Activated CD4-positive, alpha-beta T cell treated with anti-CD3 and anti-CD28 coated beads, Interleukin-2, amount 50 U/mL, for 1 hour (primary cell): ENCODE measurements around the gene USP25.
A peak's percentile ranks its signal among the peaks of the same experiment; 100 is the strongest.

Experiments used
- DNase-seq: peaks from one replicate; pipeline ENCODE4 v3.0.0-alpha.2; 2020

The USP25 gene, protein sequence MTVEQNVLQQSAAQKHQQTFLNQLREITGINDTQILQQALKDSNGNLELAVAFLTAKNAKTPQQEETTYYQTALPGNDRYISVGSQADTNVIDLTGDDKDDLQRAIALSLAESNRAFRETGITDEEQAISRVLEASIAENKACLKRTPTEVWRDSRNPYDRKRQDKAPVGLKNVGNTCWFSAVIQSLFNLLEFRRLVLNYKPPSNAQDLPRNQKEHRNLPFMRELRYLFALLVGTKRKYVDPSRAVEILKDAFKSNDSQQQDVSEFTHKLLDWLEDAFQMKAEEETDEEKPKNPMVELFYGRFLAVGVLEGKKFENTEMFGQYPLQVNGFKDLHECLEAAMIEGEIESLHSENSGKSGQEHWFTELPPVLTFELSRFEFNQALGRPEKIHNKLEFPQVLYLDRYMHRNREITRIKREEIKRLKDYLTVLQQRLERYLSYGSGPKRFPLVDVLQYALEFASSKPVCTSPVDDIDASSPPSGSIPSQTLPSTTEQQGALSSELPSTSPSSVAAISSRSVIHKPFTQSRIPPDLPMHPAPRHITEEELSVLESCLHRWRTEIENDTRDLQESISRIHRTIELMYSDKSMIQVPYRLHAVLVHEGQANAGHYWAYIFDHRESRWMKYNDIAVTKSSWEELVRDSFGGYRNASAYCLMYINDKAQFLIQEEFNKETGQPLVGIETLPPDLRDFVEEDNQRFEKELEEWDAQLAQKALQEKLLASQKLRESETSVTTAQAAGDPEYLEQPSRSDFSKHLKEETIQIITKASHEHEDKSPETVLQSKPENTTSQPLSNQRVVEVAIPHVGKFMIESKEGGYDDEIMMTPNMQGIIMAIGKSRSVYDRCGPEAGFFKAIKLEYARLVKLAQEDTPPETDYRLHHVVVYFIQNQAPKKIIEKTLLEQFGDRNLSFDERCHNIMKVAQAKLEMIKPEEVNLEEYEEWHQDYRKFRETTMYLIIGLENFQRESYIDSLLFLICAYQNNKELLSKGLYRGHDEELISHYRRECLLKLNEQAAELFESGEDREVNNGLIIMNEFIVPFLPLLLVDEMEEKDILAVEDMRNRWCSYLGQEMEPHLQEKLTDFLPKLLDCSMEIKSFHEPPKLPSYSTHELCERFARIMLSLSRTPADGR

DNA sequence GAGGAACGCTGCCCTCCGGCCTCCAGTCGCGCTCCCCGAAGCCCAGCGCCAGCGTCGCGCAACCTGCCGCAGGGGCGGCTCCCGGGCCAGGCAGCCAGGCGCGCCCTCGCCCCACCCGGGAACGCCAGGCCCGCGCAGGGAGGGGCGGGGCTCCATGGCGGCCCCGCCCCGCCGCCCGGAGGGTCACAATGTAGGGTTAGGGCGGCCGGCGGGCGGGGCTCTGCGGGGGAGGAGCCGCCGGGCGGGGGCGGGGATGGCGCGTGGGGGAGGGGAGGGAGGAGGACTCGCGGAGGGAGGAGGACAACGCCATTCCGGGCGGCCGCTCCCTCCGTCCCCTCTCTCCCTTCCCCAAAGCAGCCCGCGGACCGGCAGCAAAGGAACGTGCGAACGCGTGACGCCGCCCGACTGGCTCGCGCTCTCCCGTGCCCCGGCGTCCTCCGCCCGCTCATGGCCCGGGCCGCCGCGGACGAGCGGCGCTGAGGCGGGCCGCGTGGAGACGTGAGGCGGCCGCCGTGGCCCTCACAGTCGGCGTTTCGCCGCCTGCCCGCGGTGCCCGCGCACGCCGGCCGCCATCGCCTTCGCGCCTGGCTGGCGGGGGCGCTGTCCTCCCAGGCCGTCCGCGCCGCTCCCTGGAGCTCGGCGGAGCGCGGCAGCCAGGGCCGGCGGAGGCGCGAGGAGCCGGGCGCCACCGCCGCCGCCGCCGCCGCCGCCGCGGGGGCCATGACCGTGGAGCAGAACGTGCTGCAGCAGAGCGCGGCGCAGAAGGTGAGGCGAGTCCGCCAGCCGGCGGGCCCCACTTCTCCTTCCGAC, at the start of gene USP25:
USP25 (plus strand) TSS at position 309 of the 810 bp plus-strand sequence; CDS start at position 721, 412 bp downstream.
- peak; percentile 89 for DNase-seq

DNA sequence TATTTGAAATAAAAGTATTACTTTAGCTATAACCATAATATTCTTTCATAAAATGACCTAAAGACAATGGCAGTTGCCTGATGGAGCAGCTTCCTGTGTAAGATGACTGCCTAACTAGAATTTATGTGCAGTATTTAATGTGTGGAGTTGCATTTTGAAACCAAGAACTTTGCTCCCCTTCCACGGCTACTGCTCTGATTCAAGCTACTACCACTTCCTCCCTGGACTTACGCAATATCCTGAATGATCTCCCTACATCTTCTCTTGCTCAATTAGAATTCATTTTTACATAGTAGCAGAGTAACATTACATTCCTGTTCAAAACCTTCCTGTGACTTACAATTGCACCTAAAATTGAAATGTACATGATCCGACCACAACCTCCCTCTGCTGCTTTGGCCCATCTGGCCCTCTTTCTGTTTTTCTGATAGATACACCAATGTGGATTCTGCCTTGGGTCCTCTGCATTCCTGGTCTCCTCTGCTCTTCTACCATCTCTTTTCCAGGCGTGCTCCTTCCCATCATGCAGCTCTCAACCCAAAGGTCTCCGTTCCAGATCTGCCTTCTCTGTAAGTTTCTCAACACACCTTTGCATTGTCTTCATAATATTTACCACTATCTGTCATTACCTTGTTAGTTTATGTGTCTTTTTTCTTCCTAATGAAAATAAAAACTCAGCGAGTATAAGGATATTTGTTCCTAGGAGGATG, 47.4 kb upstream of the USP25 start:
- no peak for DNase-seq

DNA sequence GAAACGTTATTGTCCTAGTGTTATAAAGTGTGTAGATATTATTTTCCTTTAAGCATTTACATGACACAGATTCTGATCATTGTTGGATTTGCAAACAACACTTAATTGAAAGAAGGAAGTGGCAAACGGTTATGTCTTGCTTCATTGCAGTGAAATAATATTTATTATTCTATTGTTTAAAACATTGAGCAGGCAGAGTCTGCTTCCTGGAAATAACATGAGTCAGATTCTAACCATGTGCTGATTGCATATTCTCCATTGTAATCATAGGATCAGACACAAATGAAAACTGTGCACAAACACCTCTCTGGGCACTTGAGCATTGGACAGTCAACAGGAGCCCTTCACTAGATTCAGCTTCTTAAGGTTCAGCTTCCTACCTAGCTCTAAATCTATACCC, 46.8 kb upstream of the USP25 start:
- no peak for DNase-seq

DNA sequence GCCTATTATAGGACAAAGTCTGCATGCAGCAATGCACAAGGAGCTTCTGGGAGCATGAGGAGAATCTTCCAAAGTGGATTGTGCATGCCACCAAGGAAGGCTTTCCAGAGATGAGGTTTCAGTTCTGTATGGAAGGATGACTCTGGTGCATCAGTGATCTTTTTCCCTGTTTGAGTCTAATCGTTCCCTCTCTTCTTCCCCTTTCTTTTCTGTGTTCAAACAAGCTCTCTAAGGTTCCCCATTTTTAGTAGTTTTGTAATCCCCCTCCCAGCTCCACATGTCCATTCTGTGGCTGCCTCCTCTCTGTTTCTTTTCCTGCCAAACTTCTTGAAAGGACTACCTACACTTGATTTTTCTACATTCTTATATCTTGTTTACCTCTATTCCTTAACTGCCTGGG, 43.3 kb upstream of the USP25 start:
- no peak for DNase-seq

DNA sequence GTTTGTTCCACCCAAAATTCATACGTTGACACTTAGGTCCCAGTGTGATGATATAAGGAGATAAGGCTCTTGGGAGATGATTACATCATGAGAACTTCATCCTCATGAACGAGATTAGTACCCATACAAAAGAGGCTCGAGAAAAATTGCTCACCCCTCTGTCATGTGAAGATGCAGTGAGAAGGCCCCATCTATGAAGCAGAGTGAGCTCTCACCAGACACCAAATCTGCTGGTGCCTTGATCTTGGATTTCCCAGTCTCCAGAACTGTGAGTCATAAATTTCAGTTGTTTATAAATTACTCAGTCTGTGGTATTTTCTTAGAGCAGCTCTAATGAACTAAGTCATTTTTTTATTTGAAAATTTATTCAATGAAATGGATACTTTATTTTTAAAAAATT, 42.6 kb upstream of the USP25 start:
- DNase-seq = no peak

DNA sequence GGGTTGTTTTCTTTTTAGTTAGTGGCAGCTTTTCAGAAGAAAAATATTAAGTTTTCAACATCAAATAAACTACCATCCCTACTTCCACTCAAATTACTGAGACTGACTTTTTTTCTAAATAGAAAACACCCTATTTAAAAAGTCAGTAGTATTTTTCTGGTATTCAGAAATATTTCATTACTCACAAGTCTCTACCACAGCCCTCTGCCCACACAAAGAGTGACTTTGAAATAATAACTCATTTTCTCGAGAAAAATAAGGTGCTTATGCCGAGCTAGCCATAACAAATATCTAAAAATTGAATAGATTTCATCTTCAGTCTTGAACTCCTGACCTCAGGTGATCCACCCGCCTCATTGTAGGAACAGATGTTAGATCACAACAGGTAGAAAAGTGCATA, 41.8 kb upstream of the USP25 start:
- DNase-seq = no peak

DNA sequence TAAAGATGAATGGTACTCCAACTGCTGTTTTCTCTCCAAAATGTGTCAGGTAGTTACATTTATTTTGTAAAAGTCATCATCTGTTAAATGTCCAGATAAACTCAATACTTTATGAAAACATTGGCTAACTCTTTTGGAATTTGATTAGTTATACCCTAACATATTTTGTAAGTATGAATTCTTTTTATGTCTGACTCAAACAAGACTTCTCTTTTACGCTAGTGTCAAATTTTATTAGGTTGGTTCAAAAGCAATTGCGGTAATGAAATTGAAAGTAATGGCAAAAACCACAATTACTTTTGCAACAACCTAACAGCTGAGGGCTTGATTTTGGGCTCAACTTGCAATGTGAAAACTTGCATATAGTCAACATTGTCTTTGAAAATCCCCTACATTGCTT, 41.0 kb upstream of the USP25 start:
- DNase-seq = no peak

DNA sequence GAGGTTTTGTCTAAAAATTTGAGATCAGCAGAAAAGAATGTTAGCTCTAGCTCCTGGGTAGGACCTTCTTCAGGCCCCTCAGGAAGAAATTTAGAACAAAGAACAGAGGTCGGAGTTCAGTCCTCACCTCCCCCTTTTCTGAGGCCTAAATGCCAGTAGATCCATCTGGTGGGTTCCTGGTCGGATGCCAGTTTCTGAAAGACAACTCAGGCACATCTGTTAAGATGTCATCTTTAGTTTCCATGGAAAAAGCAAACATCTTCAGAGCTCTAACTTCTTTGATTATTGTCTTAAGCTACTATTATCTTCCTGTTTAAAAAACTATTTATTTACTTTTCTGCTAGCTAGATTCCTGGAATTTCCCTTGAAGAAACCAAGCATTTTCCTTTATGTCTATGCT, 37.1 kb upstream of the USP25 start:
- DNase-seq = no peak

DNA sequence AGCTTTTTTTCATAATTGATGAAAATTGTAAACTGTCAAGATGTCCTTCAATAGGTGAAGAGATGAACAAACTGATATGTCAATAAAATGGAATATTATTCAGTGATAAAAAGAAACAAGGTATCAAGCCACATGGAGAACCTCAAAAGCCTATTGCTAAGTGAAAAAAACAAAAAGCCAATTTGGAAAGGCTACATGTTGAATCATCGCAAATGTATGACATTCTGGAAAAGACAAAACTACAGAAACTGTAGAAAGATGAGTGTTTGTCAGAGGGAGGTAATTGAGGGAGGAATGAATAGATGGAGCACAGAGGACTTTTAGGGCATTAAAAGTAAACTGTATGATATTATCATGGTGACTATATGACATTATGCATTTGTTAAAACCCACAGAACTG, 34.5 kb upstream of the USP25 start:
- no peak for DNase-seq

DNA sequence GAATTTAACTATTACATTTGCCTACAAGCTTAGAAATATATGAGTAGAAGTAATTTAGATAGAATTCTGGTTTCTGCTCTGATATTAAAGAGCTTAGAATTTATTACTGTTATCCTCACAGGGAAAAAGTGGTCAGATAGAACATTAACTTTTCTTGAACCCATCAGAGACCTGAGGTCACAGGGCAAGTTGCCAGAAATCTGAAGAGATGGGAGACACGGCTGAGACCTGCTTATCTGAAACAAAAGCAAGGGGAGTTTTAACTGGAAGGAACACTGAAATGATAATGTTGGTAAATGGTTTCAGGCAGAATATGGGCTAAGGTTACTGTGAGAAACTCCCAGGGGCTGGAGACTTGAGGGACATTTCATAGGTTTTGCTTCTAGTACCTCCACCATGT, 28.0 kb upstream of the USP25 start:
- DNase-seq = no peak

DNA sequence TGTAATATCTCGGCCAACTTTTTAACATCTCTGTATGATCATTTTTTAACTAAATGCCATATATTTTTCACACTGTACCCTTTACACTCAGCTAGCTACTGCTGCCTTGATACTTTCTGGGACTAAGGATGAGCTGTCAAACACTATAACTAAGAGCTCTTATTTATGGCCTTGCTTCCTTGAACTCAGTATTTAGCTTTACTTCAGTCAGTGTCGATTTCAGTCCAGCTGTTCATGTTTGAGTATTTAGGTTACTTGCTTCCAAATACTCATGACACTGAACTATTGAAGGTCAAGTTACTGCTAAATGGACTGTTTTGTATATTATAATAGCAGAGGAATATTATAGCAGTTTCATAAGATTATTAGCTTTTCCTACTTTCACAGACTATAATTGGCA, 25.9 kb upstream of the USP25 start:
- no peak for DNase-seq

DNA sequence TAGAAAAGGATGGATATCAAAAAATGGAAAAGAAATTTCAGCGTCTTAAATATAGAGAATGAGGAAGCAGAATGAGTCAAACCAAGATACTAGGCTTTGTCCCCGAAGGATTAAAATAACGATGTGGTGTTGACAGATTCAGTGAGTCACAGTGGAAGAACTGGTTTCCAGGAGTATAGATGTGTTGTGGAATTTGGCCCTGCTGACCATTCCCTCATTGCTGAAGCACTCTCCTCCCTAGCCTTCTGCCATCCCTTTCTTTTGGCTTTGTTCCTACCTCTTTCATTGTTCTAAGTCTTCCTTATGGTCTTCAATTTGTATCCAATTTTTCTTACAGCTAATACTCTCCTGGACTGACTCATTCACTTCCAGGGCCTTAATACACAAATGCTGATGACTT, 23.1 kb upstream of the USP25 start:
- no peak for DNase-seq

DNA sequence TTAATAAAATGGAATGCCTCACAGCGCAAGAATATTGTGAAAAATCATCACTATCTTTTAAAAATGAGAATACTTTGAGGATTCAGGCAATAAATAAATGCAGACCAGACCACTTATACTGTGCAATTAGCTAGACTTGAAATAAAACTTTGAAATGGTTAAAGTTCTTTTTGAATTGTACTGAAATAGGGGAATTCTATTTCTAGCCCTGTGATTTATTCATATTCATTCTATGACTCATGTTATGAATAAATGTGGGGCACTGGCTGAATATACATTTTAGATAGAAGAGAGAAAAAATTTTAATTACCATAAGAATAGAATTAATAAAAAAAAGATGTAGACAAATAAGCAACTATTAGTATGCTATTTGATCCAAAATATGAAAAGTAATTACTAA, 16.4 kb upstream of the USP25 start:
- DNase-seq = no peak

DNA sequence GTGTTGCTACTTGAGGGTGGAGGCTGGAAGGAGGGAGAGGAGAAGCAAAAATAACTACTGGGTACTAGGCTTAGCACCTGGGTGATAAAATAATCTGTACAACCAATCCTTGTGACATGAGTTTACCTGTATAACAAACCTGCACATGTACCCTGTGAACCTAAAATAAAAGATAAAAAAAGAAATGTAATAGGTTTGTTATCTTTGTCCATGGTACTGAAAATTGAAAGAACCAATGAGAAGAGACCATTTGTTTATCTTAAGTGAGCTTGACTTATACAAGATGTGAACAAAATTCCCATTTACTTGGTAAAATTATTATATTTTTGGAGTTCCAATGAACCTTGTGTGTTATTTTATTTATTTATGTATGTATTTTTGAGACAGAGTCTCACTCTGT, 11.1 kb upstream of the USP25 start:
- DNase-seq = no peak

DNA sequence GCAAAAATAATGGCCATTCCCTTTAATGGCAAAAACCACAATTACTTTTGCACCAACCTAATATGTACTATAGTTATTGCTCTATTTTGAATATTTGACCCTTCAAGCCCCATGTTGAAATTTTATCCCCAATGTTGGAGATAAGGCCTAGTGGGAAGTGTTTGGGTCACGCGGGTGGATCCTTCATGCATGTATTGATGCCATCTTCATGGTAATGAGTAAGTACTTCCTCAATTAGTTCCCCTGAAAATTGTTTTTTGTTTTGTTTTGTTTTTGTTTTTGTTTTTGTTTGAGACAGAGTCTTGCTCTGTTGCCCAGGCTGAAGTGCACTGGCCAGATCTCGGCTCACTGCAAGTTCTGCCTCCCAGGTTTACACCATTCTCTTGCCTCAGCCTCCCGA, 9.8 kb upstream of the USP25 start:
- DNase-seq = no peak

DNA sequence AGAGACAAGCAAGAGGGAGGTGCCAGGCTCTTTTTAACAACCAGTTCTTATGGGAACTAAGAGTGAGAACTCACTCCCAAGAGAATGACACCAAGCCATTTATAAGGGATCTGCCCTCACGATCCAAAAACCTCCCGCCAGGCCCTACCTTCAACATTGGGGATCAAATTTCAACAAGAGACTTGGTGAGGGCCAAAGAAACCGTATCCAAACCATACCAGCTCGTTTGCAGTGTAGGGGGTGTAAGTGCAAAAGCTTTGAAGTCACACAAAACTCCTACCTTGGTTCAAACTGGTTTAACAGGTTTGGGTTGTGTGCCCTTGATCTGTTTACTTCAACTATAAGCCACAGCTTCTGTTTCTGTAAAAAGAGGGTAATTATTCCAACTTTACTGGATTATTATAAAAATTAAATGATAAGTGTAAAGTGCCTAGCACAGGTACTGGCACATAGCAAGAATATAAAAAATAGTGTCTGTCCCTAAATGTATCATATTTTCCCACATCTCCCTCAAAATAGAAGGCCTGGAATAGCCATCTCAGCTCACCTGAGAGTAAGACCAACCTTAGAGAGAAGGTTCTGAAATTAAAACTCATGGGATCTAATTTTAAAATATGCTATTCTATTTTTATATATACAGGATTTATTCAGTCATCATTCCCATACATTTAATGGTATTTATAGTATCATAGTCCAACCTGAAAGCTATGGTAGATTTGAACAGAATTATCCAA, 7.0 kb upstream of the USP25 start:
- no peak for DNase-seq

DNA sequence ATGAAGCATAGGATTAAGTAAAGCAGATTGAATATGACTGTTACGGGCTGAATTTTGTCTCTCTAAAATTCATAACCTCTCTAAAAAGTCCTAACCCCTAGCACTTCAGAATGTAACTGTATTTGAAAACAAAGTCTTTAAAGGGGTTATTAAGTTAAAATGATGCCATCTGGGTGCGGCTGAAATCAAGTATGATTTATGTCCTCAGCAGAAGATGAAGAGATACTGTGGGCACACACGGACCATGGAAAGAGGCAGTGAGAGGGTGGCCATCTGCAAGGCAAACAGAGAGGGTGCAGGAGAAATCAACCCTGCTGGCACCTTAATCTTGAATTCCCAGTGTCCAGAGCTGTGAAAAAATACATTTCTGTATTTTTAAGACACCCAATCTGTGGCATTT, 3.8 kb upstream of the USP25 start:
- no peak for DNase-seq

DNA sequence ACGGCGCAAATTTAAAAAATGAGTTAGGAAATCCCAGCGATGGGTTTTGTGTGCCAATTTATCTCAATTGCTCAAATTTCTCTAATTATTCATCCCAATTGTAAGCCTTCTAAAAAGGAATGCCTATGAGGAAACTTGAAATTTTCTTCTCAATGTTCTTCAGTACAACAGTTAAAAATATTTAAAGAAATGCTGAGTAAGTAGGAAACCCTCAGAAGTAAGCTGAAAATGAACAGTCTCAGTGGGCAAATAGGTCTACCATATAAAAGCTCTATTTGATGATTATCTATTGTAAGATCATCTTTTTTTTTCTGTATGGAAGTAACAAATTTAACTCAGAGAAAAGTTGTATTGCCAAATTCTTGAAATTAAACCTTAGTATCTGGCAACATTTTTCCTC, 1.7 kb upstream of the USP25 start:
- no peak for DNase-seq

DNA sequence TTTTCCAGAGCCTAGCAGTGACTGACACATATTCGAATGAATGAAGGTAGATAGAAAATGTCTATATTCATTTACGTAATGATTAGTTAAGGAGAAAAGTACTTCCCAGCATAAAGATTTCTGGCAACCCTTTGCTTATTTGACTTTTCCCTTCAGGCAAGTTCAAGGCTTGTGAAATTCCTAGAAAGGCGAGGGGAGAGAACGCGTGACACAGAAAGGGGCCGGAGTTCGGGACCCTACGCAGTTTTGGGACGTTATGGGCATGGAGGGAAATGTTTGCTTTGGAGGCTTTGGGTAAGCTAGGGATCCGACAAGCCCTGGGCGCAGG, 472 bp upstream of the USP25 start:
- DNase-seq = no peak

DNA sequence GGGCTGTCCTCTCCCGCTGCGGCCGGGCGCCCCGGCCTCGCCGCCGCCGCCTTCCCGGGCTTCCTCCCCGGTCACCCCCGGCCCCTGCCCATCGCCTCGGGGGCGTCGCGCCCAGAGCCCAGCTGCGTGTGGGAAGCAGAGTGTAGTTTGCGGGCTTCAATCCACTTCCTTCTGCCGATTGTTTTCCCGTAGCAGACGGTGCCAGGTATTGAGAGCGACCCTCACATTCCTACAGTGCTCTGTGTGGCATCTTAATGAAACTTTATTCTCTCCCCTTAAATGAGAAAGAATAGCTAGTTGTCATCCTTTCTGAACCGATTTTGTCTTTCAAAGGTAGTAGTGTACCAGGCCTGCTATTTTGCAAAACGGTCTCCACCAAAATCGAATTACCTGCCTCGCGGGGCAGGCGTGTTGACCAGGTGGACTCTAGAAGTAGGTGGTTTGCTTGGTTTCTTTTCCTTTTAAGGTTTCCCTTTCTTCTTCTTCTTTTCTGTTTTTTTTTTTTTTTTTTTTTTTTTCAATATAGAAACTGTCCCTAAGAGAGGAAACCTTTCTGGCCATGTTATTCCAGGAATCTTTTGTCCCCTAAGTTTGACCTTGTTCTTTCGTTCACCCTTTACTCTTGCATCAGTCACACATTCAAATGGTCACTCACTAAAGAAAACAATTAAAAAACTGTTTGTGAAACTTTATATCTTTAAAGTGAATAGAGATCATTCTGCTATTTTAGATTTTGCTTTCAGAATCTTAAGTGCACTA, 881 bp downstream of the USP25 start:
- DNase-seq = no peak

DNA sequence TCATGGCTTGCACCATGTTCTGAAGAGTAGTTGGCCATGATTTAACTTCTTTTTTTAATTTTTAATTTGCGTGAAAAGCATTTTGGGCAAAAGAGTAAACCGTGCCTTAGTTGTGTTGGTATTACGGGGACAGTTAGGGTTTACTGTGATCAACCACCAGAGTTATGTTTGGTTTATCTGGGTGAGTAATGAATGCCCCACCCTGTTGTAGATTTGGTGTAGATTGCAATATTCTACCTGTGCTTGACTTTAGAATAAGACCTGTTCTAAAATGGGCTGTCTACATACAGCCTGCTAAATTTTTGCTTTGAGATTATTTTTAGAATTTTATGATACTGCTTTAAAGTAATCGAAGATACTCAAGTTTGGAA, 1.4 kb downstream of the USP25 start:
- DNase-seq = no peak
